ENCODE measurements around the gene ZBTB33. TPM values are rescaled to one million over a fixed set of nuclear protein-coding genes. Genes with fewer than 3 reads are reported as not detected.

The ZBTB33 gene
- total RNA-seq, 2 experiments from 2014 or later: 19.0 to 21.1 TPM

GRCh38 chrX:120281021-120281624 is 30.5 kb downstream of the ZBTB33 start:
- Mint-ChIP-seq H3K36me3 (no peaks in the 10 kb centered on the region), H3K4me1 (no peaks in the 10 kb centered on the region), H3K27ac (no peak overlapping the region), H3K4me3 (no peak overlapping the region), H3K9me3 (no peaks in the 10 kb centered on the region), H3K27me3 (no peaks in the 10 kb centered on the region)
- no peak for ATAC-seq (ENCODE audit: low read depth)
- POLR2A ChIA-PET: no interaction called here
- DNase-seq: no peak

GRCh38 chrX:120281761-120282160 is 31.1 kb downstream of the ZBTB33 start:
- H3K4me1 Mint-ChIP-seq: no peaks in the 10 kb centered on the region
- H3K36me3 Mint-ChIP-seq: no peaks in the 10 kb centered on the region
- POLR2A ChIA-PET: no interaction called here
- H3K9me3 Mint-ChIP-seq: no peaks in the 10 kb centered on the region
- DNase-seq: no peak
- H3K27ac Mint-ChIP-seq: no peak overlapping the region
- H3K4me3 Mint-ChIP-seq: no peak overlapping the region
- no peak for ATAC-seq (ENCODE audit: low read depth)
- H3K27me3 Mint-ChIP-seq: no peaks in the 10 kb centered on the region

GRCh38 chrX:120282697-120283096 is 32.1 kb downstream of the ZBTB33 start:
- DNase-seq: no peak
- Mint-ChIP-seq H3K4me3 (no peak overlapping the region), H3K9me3 (no peaks in the 10 kb centered on the region), H3K36me3 (no peaks in the 10 kb centered on the region), H3K4me1 (no peaks in the 10 kb centered on the region), H3K27ac (no peak overlapping the region), H3K27me3 (no peaks in the 10 kb centered on the region)
- POLR2A ChIA-PET: no interaction called here
- ATAC-seq (ENCODE audit: low read depth): no peak

GRCh38 chrX:120286733-120287512 is 36.3 kb downstream of the ZBTB33 start:
- ATAC-seq (ENCODE audit: low read depth): no peak
- Mint-ChIP-seq H3K9me3 (no peaks in the 10 kb centered on the region), H3K27ac (no peak overlapping the region), H3K4me1 (no peaks in the 10 kb centered on the region), H3K4me3 (no peak overlapping the region), H3K27me3 (no peaks in the 10 kb centered on the region), H3K36me3 (no peaks in the 10 kb centered on the region)
- POLR2A ChIA-PET: no interaction called here
- no peak for DNase-seq

GRCh38 chrX:120287513-120288112 is 37.0 kb downstream of the ZBTB33 start:
- H3K4me3 Mint-ChIP-seq: no peak overlapping the region
- no peaks in the 10 kb centered on the region for H3K4me1 Mint-ChIP-seq
- H3K9me3 Mint-ChIP-seq: no peaks in the 10 kb centered on the region
- no peaks in the 10 kb centered on the region for H3K36me3 Mint-ChIP-seq
- H3K27me3 Mint-ChIP-seq: no peaks in the 10 kb centered on the region
- DNase-seq (no peak), ATAC-seq (ENCODE audit: low read depth) (no peak)
- POLR2A ChIA-PET: no interaction called here
- no peak overlapping the region for H3K27ac Mint-ChIP-seq

GRCh38 chrX:120290107-120290506 is 39.5 kb downstream of the ZBTB33 start:
- H3K4me3 Mint-ChIP-seq: no peak overlapping the region
- peaks cover 3% of the 10 kb centered on the region for H3K4me1 Mint-ChIP-seq
- no peaks in the 10 kb centered on the region for H3K36me3 Mint-ChIP-seq
- H3K27me3 Mint-ChIP-seq: no peaks in the 10 kb centered on the region
- ATAC-seq (ENCODE audit: low read depth): no peak
- no peak for DNase-seq
- no peaks in the 10 kb centered on the region for H3K9me3 Mint-ChIP-seq
- H3K27ac Mint-ChIP-seq: no peak overlapping the region
- POLR2A ChIA-PET: no interaction called here

- peaks cover 3% of the 10 kb centered on the region for H3K4me1 Mint-ChIP-seq
- H3K27me3 Mint-ChIP-seq: no peaks in the 10 kb centered on the region
- no peak overlapping the region for H3K4me3 Mint-ChIP-seq
- POLR2A ChIA-PET: no interaction called here
- H3K9me3 Mint-ChIP-seq: no peaks in the 10 kb centered on the region
- DNase-seq (no peak), ATAC-seq (ENCODE audit: low read depth) (no peak)
- H3K27ac Mint-ChIP-seq: no peak overlapping the region
- no peaks in the 10 kb centered on the region for H3K36me3 Mint-ChIP-seq
These were observed 40.6 kb downstream of the ZBTB33 start for GRCh38 chrX:120291211-120291610.

- POLR2A ChIA-PET: no interaction called here
- no peak overlapping the region for H3K27ac Mint-ChIP-seq
These were observed 42.4 kb downstream of the ZBTB33 start for GRCh38 chrX:120293015-120293414.

GRCh38 chrX:120294651-120295050 is 44.0 kb downstream of the ZBTB33 start:
- H3K4me1 Mint-ChIP-seq: peaks cover 3% of the 10 kb centered on the region
- no peaks in the 10 kb centered on the region for H3K36me3 Mint-ChIP-seq
- no peaks in the 10 kb centered on the region for H3K9me3 Mint-ChIP-seq
- DNase-seq (no peak), ATAC-seq (ENCODE audit: low read depth) (no peak)
- no peak overlapping the region for H3K27ac Mint-ChIP-seq
- H3K27me3 Mint-ChIP-seq: no peaks in the 10 kb centered on the region
- no peak overlapping the region for H3K4me3 Mint-ChIP-seq
- POLR2A ChIA-PET: no interaction called here

More at GRCh38 chrX:120293015-120293414, 42.4 kb downstream of the ZBTB33 start:
- Mint-ChIP-seq H3K36me3 (no peaks in the 10 kb centered on the region), H3K4me3 (no peak overlapping the region), H3K4me1 (peaks cover 3% of the 10 kb centered on the region), H3K27me3 (no peaks in the 10 kb centered on the region), H3K9me3 (no peaks in the 10 kb centered on the region)
- no peak for ATAC-seq (ENCODE audit: low read depth)
- DNase-seq: no peak

GRCh38 chrX:120297923-120298322 is 47.3 kb downstream of the ZBTB33 start:
- Mint-ChIP-seq H3K27ac (no peak overlapping the region), H3K9me3 (no peaks in the 10 kb centered on the region), H3K4me1 (peaks cover 14% of the 10 kb centered on the region), H3K36me3 (no peaks in the 10 kb centered on the region), H3K27me3 (no peaks in the 10 kb centered on the region), H3K4me3 (no peak overlapping the region)
- ATAC-seq (ENCODE audit: low read depth) (no peak), DNase-seq (no peak)
- POLR2A ChIA-PET: no interaction called here

- H3K9me3 Mint-ChIP-seq: no peaks in the 10 kb centered on the region
- peaks cover 13% of the 10 kb centered on the region for H3K4me1 Mint-ChIP-seq
- no peaks in the 10 kb centered on the region for H3K36me3 Mint-ChIP-seq
- POLR2A ChIA-PET: no interaction called here
- H3K4me3 Mint-ChIP-seq: no peak overlapping the region
- no peak overlapping the region for H3K27ac Mint-ChIP-seq
- DNase-seq (no peak), ATAC-seq (ENCODE audit: low read depth) (no peak)
- no peaks in the 10 kb centered on the region for H3K27me3 Mint-ChIP-seq
These were observed 49.3 kb downstream of the ZBTB33 start for GRCh38 chrX:120299928-120300327.

- peaks cover 1% of the 10 kb centered on the region for H3K27me3 Mint-ChIP-seq
- ATAC-seq (ENCODE audit: low read depth): no peak
- H3K27ac Mint-ChIP-seq: no peak overlapping the region
- H3K9me3 Mint-ChIP-seq: no peaks in the 10 kb centered on the region
- POLR2A ChIA-PET: interaction anchor here (1.7 kb wide), 1 partner anchor 51 kb away, joined by 6 read pairs; the partner anchor contains the start of gene ZBTB33
- H3K4me1 Mint-ChIP-seq: peaks cover 14% of the 10 kb centered on the region
- DNase-seq: no peak
- H3K36me3 Mint-ChIP-seq: no peaks in the 10 kb centered on the region
- no peak overlapping the region for H3K4me3 Mint-ChIP-seq
These were observed 50.9 kb downstream of the ZBTB33 start for GRCh38 chrX:120301497-120301896.

GRCh38 chrX:120301960-120302359 is 51.3 kb downstream of the ZBTB33 start:
- peak overlapping the region; percentile 66 for H3K4me3 Mint-ChIP-seq
- POLR2A ChIA-PET: interaction anchor here (1.7 kb wide), 1 partner anchor 51 kb away, joined by 6 read pairs; the partner anchor contains the start of gene ZBTB33
- H3K27ac Mint-ChIP-seq: peak overlapping the region; percentile 67
- H3K27me3 Mint-ChIP-seq: peaks cover 2% of the 10 kb centered on the region
- H3K4me1 Mint-ChIP-seq: peaks cover 19% of the 10 kb centered on the region
- H3K36me3 Mint-ChIP-seq: no peaks in the 10 kb centered on the region
- H3K9me3 Mint-ChIP-seq: no peaks in the 10 kb centered on the region
- no peak for DNase-seq
- ATAC-seq (ENCODE audit: low read depth): no peak

- no peaks in the 10 kb centered on the region for H3K36me3 Mint-ChIP-seq
- DNase-seq (peak; percentile 41), ATAC-seq (ENCODE audit: low read depth) (peak; percentile 98)
- peak overlapping the region; percentile 67 for H3K27ac Mint-ChIP-seq
- peaks cover 4% of the 10 kb centered on the region for H3K27me3 Mint-ChIP-seq
- peak overlapping the region; percentile 66 for H3K4me3 Mint-ChIP-seq
- H3K9me3 Mint-ChIP-seq: no peaks in the 10 kb centered on the region
- POLR2A ChIA-PET: interaction anchor here (1.7 kb wide), 1 partner anchor 52 kb away, joined by 6 read pairs; the partner anchor contains the start of gene ZBTB33
- H3K4me1 Mint-ChIP-seq: peaks cover 19% of the 10 kb centered on the region
These were observed 51.8 kb downstream of the ZBTB33 start for GRCh38 chrX:120302434-120302833.

All from activated naive CD8-positive, alpha-beta T cell treated with anti-CD3 and anti-CD28 coated beads, Interleukin-2, amount 10 ng/mL, durations not matched to agents 7 days and 5 days (primary cell).